Pons (tissue), 1 donor: ENCODE results near the gene NYNRIN.
A peak's percentile ranks its signal among the peaks of the same experiment; 100 is the strongest.

Source experiments
- DNase-seq: peaks from one replicate; pipeline ENCODE4 v3.0.0-alpha.2; 2016; ENCODE audit warnings: low spot score

Gene NYNRIN

DNA sequence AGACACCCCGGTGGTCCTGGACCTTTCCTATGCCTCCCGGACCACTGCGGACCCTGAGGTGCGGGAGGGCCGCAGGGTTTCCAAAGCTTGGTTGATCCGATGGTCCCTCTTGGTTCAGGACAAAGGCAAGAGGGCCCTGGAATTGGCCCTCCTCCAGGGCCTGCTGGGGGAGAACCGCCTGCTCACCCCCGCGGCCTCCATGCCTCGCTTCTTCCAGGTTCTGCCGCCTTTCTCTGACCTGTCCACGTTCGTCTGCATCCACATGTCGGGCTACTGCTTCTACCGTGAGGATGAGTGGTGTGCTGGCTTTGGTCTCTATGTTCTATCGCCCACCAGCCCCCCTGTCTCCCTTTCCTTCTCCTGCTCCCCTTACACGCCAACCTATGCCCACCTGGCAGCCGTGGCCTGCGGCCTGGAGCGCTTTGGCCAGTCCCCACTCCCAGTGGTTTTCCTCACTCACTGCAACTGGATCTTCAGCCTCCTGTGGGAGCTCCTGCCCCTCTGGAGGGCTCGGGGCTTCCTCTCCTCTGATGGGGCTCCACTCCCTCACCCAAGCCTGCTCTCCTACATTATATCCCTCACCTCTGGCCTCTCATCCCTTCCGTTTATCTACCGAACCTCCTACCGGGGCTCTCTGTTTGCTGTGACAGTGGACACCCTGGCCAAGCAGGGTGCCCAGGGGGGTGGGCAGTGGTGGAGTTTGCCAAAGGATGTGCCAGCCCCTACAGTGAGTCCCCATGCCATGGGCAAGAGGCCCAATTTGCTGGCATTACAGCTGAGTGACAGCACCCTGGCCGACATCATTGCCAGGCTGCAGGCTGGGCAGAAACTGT lies 16.8 kb downstream of the NYNRIN start:
- DNase-seq = no peak

GRCh38 chr14:24416254-24416931 lies 17.6 kb downstream of the NYNRIN start:
- DNase-seq = no peak

DNA sequence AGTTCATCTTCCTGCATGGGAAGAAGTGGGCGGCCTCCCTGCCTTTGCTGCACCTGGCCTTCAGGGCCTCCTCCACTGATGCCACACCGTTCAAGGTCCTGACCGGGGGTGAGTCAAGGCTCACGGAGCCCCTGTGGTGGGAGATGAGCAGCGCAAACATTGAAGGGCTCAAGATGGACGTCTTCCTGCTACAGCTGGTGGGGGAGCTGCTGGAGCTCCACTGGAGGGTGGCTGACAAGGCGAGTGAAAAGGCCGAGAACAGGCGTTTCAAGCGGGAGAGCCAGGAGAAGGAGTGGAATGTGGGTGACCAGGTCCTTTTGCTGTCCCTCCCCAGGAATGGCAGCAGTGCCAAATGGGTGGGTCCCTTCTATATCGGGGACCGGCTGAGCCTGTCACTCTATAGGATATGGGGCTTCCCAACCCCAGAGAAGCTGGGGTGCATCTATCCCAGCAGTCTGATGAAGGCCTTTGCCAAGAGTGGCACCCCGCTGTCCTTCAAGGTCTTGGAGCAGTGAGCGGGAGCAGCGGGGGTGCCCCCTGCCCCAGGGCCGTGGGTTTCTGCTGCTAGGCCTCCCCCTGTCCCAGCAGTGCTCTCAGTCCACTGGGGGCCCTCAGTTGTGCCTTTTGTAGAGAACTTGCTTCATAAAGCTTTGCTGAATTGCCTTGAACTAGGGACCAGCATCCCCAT lies 18.3 kb downstream of the NYNRIN start:
- no peak for DNase-seq

DNA sequence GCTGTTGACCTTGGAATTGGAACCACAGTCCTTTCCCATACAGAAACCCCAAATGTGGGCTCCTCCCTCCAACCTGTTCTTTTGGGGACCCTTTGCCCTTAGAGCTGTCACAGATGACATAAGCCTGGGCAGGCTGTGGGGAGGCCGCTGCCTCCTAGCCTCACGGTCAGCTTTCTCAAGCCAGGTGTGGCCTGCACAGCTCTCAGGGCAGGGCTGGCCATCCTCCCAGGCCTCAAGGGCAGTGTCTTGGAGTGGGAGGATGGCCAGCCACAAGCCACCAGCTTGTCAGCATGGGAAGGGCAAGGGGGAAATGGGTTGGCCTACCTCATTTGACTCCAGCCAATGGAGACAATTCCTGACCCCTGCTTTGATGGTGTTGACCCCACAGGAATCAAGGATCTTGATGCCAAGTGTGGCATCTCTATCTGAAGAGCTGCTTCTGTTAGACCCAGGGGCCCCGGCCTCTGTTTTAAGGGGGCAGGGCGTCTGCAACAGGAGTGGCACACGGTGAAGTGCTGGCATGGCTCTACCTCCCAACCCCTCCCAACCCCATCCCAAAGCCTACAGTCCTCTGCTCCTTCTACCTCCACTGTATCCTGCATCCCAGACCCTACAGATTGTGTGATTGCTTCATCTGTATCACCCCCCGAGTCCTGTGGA lies 19.2 kb downstream of the NYNRIN start:
- no peak for DNase-seq

DNA sequence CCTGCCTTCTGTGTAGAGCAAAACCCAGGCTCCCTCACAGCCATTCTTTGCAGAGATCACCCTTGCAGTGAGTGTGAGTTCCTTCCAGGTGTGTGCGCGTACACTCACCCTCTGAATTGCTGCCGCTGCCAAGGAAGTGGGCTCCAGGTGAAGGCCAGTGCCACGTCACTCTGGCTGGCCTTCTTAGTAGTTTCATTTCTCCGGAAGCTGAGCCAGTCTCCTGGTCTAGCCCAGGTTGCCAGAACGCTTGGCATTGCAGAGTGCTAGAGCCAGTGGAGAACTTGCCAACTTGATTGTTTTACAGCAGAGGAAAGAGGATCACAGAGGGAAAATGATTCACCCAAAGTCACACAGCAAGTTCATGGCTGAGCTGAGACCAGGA lies 19.7 kb downstream of the NYNRIN start:
- DNase-seq = no peak

DNA sequence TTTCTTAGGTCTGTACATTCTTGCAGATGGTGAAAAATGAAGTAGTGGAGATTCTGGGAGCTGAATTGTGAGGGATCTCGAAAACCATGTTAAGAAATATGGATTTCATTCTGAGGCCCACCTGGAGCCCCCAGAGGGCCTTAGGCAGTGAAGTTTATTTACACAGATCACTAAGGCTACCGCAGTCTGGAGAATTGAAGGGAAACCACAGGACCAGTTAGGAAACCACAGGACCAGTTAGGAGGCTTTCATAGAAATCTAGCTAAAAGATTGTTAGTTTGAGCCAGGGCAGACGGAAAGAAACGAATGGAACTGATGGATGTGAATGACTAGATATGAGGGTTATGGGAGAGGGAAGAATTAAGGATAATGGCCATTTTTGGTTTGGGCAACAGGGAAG lies 23.5 kb downstream of the NYNRIN start:
- no peak for DNase-seq

DNA sequence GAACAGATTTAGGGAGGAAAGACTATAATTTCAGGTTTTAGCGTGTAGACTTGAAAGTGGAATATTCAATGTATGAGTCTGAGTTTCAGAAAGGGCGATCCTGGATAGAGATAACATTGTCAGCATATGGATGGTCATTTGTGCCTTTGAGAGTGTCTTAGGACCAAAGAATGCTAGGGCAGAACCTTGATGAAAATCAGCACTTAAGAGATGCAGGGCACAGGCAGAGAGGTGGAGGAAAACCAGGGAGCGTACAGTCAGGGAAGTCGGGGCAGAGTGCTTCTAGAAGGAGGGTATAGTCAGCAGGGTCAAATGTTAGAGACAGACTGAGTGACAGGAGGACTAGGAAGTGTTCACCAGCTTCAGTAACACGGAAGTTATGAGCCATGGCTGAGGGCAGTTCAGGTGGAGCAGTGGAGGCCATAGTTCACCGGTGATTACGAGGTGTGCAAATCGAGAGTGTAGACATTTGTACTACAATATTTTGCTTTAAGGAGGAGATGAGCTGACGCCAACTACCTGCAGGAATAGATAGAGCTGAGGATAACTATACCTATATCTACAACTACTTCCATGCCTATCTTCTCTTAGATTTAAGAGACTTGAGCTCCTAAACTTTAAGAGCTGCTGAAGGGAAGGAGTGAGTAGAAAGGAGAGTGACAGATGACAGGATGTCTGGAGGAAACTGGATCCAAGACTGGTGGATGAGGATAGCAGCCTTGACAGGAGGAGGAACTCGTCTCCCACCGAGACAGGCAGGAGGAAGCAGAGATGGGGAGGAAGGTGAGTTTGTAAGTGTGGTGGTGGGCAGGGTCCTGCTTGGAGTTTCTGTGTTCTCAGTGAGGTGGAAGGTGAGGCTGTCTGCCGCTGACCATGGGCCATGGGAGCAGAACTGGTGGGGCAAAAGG lies 24.1 kb downstream of the NYNRIN start:
- DNase-seq = no peak

DNA sequence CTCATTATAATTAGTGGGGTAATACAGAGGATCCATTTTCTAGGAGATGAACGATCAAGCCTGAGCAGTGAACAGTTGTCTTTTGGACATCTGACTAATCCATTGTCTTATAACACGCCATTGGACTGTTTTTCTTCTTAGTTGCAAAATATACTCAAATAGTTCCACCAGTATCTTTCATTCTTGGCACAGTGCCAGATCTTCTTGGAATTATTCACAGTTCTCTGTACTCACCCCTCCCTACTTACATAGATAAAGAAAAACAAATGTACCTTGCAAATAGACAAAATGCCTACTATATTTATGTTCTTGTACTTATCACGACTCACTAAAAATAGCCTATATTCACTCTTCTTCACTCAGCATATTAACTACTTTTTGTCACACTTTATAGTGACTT lies 26.9 kb downstream of the NYNRIN start:
- no peak for DNase-seq

GRCh38 chr14:24426150-24426911 lies 27.5 kb downstream of the NYNRIN start:
- no peak for DNase-seq

DNA sequence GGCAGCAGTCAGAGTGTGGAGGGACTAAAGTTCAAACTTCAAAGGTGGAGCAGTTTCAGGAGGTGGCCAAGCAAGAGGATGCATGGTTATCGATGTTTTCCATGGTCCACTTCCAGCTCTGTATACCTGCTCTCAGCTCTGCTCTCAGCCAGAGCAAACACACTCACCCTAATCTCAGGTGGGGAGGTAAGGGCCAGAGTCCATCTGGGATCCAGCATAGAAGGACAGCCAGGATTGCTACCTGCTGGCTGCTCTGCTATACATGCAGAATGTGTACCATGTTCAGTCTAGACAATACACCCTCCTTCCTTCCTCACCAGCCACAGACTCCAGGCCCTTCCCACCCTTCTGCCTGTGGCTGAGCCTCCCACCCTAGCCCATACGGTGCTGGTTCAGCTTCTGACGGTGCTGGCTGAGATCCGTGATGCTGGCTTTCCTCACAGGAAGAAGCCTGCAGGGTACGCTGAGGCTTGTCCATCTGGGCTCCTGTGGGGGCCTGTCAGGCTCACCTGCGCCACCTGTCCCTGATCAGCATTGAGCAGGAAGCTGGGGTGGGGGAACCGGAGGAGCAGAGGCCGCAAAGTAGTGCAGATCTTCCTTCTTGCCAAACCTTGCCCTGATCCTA lies 28.2 kb downstream of the NYNRIN start:
- DNase-seq = no peak

DNA sequence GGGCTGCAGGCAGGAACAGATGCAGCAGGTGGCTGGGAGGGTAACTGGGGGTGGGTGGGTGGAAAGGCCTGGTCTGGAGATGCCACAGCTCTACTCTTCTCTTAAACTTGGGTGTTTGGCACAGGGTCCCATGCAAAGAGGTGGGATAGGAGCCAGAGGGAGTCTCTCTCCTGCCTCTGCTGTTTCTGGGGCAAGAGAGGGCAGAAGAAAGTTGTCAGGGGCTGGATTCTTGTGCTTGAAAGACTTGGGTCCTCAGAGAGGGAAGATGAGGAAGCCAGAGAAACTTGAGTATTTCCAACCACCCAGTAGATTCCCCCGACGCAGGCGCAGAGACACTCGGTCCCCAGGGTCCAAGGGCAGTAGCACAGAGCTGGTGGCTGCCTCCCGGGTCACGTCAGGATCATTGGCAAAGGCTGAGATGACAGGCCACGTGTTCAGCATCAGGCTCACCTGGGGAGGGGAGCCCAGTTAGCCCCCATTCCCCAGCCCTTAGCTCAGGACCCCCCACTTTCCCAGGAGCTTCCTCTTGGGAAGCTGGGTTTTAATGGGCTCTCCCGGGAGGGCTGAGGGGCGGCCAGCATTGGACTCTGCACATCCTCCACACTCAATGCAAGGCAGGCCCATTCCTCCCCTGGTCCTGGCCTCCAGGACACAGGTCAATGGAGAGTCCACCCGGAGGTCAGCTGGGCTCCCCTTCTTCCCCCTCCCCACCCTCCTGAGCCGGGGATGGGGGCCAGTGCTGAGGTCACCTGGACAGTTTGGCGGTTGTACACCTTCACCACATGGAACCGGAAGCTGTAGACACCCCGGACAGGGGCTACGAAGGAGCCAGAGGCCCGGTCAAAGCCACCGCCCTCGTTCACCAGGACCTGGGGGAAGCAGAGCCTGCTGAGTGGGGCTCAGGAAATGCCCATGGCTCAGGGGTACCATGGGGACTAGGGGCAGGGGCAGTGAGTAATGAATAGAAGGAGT lies 29.0 kb downstream of the NYNRIN start:
- DNase-seq = no peak

DNA sequence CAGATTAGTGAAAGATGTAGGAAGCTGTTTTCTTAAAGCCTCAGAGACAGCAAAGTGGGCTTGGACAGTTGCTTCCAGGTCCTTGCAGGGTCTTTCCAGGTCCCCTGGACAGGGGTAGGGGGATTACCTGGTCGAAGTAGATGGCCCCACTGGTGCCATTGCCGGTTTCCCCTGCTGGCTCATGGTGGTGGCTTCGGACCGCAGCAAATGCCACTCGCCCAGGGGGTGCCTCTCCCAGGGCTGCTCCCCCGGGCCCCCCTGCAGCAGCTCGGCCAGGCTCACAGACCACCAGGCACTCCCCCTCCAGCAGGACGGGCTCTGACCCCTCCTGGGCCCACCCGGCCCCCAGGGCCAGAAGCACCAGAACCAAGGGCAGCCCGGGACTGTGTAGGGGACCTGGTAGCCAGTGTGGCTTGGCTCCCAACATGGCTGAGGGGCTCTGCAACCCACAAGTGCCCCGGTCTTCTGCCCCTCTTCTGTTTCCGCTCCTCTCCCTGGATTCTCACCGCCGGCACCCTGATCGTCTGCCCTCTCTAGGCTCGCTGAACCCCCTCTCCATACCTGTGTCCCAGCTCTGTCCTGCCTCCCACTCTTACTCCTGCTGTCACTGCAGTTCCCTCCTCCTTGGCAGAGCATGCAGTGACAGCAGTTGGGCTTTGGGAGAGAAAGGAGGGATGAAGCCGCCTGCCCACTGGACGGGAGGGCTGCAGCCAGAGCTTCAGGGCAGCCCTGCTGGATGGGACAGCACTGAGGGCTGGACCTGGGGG lies 30.0 kb downstream of the NYNRIN start:
- DNase-seq = no peak

GRCh38 chr14:24429395-24430142 lies 30.8 kb downstream of the NYNRIN start, which contains the start of the genes CBLN3 and KHNYN:
Gene CBLN3, minus strand, starts transcription at chr14:24429668. Its CDS starts 614 bp downstream, at chr14:24429054.
Gene KHNYN, plus strand, starts transcription at chr14:24429954. Its CDS starts 777 bp downstream, at chr14:24430731.
- peak; percentile 83 for DNase-seq

DNA sequence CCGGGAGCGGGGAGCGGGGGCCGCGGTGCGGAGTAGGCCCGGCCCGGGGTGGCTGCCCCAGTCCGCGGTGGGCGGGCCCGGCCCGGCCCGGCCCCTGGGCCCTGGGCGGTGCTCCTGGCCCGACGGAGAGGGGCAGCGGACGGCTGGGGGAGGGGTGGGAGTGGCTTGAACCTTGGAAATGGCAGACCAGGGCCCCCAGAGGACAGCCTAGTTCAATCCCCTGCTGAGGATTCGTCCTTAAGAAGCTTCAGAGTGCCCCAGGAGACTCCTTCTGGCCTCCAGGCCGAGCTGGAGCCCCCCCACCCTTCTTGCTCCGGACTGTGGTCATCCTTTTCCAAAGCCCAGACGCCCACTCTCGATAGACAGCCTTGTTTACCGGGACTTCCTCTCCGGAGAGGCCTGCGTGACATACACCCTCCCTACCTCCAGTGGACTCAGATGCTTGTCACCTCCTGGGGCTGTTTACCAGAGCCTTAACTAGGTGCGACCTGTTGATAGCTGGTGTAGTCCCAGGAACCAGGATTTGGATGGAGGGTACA lies 31.4 kb downstream of the NYNRIN start:
- DNase-seq = peak; percentile 30

DNA sequence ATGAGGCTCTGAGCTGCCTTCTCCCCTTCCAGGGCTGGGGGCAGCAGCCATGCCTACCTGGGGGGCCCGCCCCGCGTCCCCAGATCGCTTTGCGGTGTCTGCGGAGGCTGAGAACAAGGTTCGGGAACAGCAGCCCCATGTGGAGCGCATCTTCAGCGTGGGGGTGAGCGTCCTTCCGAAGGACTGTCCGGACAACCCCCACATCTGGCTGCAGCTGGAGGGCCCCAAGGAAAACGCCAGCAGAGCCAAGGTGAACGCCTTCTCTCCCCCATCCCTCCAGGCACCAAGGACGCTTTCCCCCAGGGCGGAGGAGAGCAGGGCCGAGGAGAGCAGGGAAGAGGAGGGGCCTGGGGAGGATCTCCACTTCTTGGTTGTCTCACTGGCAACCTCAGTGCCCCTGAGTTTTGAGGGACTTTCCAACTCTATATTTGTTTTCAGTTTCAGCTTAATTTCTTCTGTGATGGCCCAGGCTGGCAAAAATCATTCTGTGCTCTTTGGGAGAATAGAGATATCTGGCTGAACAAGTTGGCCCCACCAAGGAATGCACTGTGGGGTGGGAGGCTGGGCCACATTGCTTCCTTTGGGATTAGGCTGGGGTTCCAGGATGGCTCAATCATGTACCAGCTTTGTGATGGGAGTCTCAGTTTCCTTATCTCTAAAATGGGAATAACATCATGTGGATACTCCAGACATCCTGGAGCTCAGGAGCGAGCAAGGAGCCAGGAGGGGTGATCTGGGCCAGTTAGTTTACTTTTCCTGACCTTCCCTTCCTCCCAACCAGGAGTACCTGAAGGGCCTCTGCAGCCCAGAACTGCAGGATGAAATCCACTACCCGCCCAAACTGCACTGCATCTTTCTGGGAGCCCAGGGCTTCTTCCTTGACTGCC lies 32.1 kb downstream of the NYNRIN start:
- no peak for DNase-seq
